ENCODE results near the gene ASMTL. TPM values are rescaled to one million over a fixed set of nuclear protein-coding genes. Genes with fewer than 3 reads are reported as not detected.

Gene ASMTL
- total and polyA plus RNA-seq, 2 of the 13 experiments (the other 11 are each of a cell fraction or from before 2014, with no cell fraction given): 5.6 to 16.3 TPM

DNA sequence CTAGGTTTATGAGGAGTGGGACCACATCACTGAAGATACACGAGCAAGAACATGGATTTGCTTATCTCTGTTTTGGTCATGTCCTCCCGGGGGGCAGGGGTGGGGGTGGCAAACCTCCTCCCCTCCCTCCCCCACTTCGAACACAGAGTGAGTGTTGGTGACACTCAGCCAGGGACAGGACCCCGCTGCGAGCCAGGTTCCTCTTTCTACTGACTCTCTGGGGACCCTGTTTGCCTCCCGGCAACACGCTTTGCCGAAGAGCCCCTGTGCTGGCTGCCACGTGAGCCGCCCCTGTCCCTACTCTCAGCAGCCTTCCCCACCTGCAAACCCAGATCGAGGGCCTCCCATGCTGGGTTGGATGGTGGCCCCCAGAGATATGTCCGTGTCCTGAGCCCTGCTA lies 49.5 kb upstream of the ASMTL start (continued):
- TF ChIP-seq IRF9 (CRISPR knock-in tag; IDR thresholded peaks at IDR 0.05; ENCODE audit: borderline replicate concordance) (no peak), ZFP36L2 (CRISPR knock-in tag; IDR thresholded peaks at IDR 0.05) (no peak)

GRCh38 chrX:1500701-1501624 lies 48.3 kb upstream of the ASMTL start:
- no peaks in the 10 kb centered on the region for H3K4me1 ChIP-seq (ENCODE audit: insufficient read depth, low read length)
- DNase-seq (ENCODE audit: low spot score) (no peak), ATAC-seq (no peak), FAIRE-seq (no peak)
- no TSS peak for BruUV-seq (replicated peaks)
- H3K9ac ChIP-seq (ENCODE audit: insufficient read depth, low read depth, low read length): no peak overlapping the region
- H3K36me3 ChIP-seq (replicated peaks in 1 of 2; ENCODE audit: control insufficient read depth in 1 of 2, insufficient read depth in 2 of 2, low read length in 2 of 2): no peaks in the 10 kb centered on the region
- ChIA-PET CTCF (ENCODE audit: low intra/inter-chr PET ratio, low total read pairs) (no interaction called here), POLR2A (no interaction called here)
- H3K4me2 ChIP-seq (ENCODE audit: low read depth, low read length): 0 out of 2 replicates have a peak overlapping the region, but pooled peaks have one; percentile 7
- 79% methylated on average over 21 of the region's 23 CpGs for WGBS (ENCODE audit: low lambda C conversion rate)
- H3K4me3 ChIP-seq (replicated peaks in 1 of 3; ENCODE audit: insufficient read depth in 1 of 3, low read depth in 2 of 3, low read length in 3 of 3): no peak overlapping the region
- H2AFZ ChIP-seq (ENCODE audit: low read length): no peak overlapping the region
- intact Hi-C loops (cut with micrococcal nuclease; ENCODE audit: unreplicated experiment) (no loop called here), in situ Hi-C loops (cut with HindIII; ENCODE audit: extremely low pct_ligation_motif_present, low pct_unique_long_range_greater_than_20kb) (no loop called here)
- H3K27me3 ChIP-seq (ENCODE audit: control insufficient read depth in 1 of 2, insufficient read depth in 2 of 2, low read length in 2 of 2): no peaks in the 10 kb centered on the region
- H3K9me3 ChIP-seq (ENCODE audit: low read length): no peaks in the 10 kb centered on the region
- no peak overlapping the region for H3K27ac ChIP-seq (ENCODE audit: extremely low read length, insufficient read depth, low read length)
- no peaks in the 10 kb centered on the region for H4K20me1 ChIP-seq (ENCODE audit: insufficient read depth, low read length)
- no peaks in the 10 kb centered on the region for H3K79me2 ChIP-seq (ENCODE audit: insufficient read depth, low read length)
- TF ChIP-seq MLLT10 (CRISPR knock-in tag; IDR thresholded peaks at IDR 0.05) (no peak), ZNF121 (CRISPR knock-in tag; IDR thresholded peaks at IDR 0.05) (peak; percentile 83), CENPT (CRISPR knock-in tag; IDR thresholded peaks at IDR 0.05; ENCODE audit: low read depth) (no peak), ZNF343 (CRISPR knock-in tag; IDR thresholded peaks at IDR 0.05) (no peak), AKNA (CRISPR knock-in tag; IDR thresholded peaks at IDR 0.05; ENCODE audit: borderline replicate concordance) (no peak)
